Stimulated activated naive CD8-positive, alpha-beta T cell treated with anti-CD3 and anti-CD28 coated beads, Interleukin-15, amount 100 ng/mL, for 72 hours (primary cell): ENCODE measurements around the gene AP4E1.
"Not testable (repeated sequence)": the region's sequence is repeated elsewhere in the genome, so short reads cannot be mapped to it uniquely, and the experiment has no call there.

Source experiments
- ATAC-seq: fragments of 150-1000 bp; cut with Tn5 transposase; 2 replicates; pipeline ENCODE4 v1.10.0; 2021; ENCODE audit warnings: mild to moderate bottlenecking, moderate library complexity
- DNase-seq, 2 donors: peaks; one replicate each; pipeline ENCODE4 v3.0.0; 2021 to 2022
- H3K27ac Mint-ChIP-seq, 2 donors: one replicate each; pipeline ENCODE4 v1.8.0; 2022; ENCODE audit warnings: mild to moderate bottlenecking in 2 of 2, mixed read lengths in 2 of 2, moderate library complexity in 2 of 2
- H3K27me3 Mint-ChIP-seq: one replicate; pipeline ENCODE4 v1.8.0; 2022; ENCODE audit warnings: mixed read lengths
- H3K4me1 Mint-ChIP-seq: one replicate; pipeline ENCODE4 v1.8.0; 2022; ENCODE audit warnings: mild to moderate bottlenecking, mixed read lengths
- H3K4me3 Mint-ChIP-seq, 2 donors: one replicate each; pipeline ENCODE4 v1.8.0; 2022; ENCODE audit warnings: mild to moderate bottlenecking in 2 of 2, mixed read lengths in 2 of 2, moderate library complexity in 1 of 2
- H3K9me3 Mint-ChIP-seq, 2 donors: one replicate each; pipeline ENCODE4 v1.8.0; 2022; ENCODE audit warnings: mixed read lengths in 2 of 2

The AP4E1 gene

DNA sequence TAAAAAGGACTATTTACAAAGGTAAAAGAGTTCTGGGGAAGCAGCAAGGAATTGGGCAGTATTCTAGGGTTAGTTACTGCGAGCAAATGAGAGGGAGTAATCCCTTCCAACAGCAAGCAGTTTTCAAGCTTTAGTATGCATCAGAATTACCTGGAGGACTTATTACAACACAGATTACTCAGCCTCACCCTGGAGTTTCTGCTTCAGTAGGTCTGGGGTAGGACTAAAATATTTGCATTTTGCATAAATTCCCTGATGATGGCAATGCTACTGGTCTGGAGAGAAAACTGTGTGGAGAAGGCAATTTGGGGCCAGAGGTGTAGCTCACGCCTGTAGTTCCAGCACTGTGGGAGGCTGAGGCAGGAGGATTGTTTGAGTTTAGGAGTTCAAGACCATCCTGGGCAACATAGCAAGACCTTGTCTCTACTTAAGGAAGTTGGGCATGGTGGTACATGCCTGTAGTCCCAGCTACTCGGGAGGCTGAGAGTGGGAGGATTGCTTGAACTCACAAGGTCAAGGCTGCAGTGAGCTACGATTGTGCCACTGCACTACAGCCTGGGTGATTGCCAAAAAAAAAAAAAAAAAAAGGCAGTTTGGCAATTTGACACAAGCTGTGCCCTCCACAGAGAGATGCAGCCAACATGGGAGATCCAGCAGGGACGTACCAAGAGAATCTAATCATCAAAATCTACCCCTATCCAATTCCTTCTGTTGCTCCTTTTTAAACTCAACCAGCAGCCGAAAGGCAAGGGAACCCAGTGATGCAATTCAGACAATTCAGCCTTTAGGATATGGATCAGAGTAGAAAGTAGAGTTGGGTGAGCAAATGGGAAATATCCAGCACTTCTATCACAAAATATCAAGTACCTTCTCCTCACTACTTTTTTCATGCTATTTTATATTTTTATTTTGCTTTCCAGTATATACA is 27.1 kb upstream of the AP4E1 start:
- Mint-ChIP-seq H3K27me3 (no peaks in the 10 kb centered on the region), H3K27ac (peak overlapping the region; percentile 100), H3K4me3 (peak overlapping the region; percentile 66 to 77), H3K9me3 (no peaks in the 10 kb centered on the region), H3K4me1 (peaks cover 96% of the 10 kb centered on the region)
- DNase-seq (peak; percentile 31 to 36), ATAC-seq (peak; percentile 27)

DNA sequence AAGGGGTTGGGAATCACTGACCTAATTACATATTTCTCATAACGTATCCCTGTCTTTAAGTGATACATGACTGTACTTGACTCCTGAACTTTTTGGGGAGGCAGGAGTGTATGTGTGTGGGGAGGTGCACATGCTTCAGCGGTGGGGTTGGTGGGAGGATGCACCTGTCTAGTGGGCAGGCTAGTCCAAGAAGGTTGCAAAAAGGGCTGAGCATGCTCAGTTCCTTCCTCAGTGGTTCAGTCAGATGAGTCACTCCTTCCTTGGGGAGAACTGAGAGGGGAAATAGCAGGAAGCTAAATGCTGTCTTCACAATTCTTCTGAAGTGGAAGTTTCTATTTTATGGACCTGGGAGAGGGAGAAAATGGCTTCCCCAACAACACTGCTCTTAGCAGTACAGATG is 24.6 kb upstream of the AP4E1 start:
- no peaks in the 10 kb centered on the region for H3K27me3 Mint-ChIP-seq
- H3K9me3 Mint-ChIP-seq, result no peaks in the 10 kb centered on the region
- no peak for ATAC-seq
- peaks cover 95% of the 10 kb centered on the region for H3K4me1 Mint-ChIP-seq
- H3K4me3 Mint-ChIP-seq, result peak overlapping the region; percentile 24 to 29
- H3K27ac Mint-ChIP-seq, result peak overlapping the region; percentile 42 to 85
- peak in 1 of 2 donors; percentile 16 for DNase-seq

DNA sequence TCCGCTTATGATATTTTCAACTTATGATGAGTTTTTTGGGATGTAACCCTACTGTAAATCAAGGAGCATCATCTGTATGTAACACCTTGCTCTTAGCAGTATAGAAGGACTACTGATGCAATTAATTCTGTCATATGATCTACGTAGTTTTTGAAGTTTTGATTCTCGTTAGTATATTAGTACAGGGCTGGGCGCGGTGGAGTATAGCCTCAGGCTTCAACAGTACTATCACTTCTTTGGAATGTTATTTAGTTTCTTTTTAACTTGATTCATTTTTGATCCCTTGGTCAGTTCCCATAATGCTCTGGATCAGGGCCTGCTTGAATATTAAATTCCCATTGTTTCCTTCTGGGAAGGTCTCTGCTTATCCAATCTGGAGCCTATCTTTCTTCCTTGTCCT is 23.9 kb upstream of the AP4E1 start:
- H3K4me1 Mint-ChIP-seq, result peaks cover 94% of the 10 kb centered on the region
- peak overlapping the region in 1 of 2 donors; percentile 83 for H3K27ac Mint-ChIP-seq

DNA sequence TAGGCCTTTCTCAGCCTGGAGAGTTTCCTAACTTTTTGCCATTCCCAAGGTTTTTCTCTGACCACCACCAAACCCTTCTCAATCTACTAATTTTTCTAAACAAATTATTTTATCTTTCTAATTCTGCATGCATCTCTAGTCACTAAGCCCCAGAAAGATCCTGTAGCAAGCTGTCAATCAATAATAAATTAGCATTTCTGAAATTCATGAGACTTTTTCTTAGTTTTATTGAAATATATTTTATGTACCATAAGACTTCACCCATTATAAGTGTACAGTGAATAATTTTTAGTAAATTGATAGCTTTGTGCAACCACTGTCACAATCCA is 22.4 kb upstream of the AP4E1 start:
- H3K27ac Mint-ChIP-seq, result peak overlapping the region; percentile 83 to 99
- H3K4me1 Mint-ChIP-seq, result peaks cover 78% of the 10 kb centered on the region
- H3K9me3 Mint-ChIP-seq, result no peaks in the 10 kb centered on the region
- ATAC-seq (no peak), DNase-seq (no peak)
- H3K4me3 Mint-ChIP-seq, result peak overlapping the region; percentile 64 to 80
- H3K27me3 Mint-ChIP-seq, result no peaks in the 10 kb centered on the region

More for the DNA sequence above, 23.9 kb upstream of the AP4E1 start:
- no peak for DNase-seq
- ATAC-seq, result no peak
- Mint-ChIP-seq H3K4me3 (peak overlapping the region in 1 of 2 donors; percentile 5), H3K27me3 (no peaks in the 10 kb centered on the region), H3K9me3 (no peaks in the 10 kb centered on the region)

DNA sequence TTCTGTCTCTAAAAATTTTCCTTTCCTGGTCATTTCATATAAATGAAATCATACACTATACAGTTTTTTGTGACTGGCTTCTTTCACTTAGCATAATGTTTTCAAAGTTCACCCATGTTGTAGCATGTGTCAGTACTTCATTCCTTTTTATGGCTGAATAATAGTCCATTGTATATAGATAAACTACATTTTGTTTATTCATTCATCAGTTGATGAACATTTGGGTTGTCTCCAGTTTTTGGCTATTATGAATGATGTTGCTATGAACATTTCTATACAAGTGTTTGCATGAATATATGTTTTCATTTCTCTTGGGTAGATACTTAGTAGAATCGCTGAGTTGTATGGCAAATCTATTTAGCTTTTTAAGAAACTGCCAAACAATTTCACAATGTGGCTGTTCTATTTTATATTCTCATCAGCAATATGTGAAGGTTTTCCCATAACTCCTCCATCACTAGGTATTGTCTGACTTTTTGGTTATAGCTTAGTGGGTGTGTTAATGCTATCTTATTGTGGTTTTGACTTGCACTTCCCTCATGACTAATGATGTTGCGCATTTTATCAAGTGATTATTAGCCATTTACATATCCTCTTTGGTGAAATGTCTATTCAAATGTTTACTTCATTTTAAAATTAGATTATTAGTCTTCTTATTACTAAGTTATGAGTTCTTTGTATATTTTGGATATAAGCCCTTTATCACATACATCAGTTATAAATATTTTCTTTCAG is 21.7 kb upstream of the AP4E1 start:
- H3K9me3 Mint-ChIP-seq, result no peaks in the 10 kb centered on the region
- no peaks in the 10 kb centered on the region for H3K27me3 Mint-ChIP-seq
- peaks cover 71% of the 10 kb centered on the region for H3K4me1 Mint-ChIP-seq
- DNase-seq (no peak), ATAC-seq (no peak)
- H3K27ac Mint-ChIP-seq, result no peak overlapping the region
- no peak overlapping the region for H3K4me3 Mint-ChIP-seq

DNA sequence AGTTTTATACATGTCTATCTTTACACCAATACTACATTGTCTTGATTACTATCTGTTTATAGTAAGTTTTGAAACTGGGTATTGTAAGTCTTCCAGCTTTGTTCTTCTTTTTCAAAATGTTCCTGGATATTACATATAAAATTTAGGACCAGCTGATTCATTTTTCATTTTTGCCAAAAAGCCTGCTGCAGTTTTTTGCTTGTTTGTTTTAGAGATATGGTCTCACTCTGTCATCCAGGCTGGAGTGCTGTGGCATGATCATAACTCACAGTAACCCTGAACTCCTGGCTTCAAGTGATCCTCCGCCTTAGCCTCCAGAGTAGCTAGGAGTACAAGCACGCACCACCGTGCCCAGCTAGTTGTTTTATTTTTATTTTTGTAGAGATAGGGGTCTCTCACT is 20.4 kb upstream of the AP4E1 start:
- Mint-ChIP-seq H3K27me3 (no peaks in the 10 kb centered on the region), H3K9me3 (peaks cover 7 to 10% of the 10 kb centered on the region in 2 donors), H3K4me3 (no peak overlapping the region)

DNA sequence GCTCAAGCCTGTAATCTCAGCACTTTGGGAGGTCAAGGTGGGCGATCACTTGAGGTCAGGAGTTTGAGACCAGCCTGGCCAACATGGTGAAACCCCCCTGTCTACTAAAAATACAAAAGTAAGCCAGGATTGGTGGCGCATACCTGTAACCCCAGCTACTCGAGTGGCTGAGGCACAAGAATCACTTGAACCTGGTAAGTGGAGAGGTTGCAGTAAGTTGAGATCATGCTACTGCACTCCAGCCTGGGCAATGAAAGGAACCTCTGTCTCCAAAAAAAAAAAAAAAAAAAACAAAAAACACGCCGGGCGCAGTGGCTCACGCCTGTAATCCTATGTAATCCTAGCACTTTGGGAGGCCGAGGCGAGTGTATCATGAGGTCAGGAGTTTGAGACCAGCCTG is 18.9 kb upstream of the AP4E1 start:
- Mint-ChIP-seq H3K4me1 (peaks cover 48% of the 10 kb centered on the region), H3K27ac (no peak overlapping the region), H3K4me3 (no peak overlapping the region), H3K9me3 (peaks cover 14 to 25% of the 10 kb centered on the region in 2 donors), H3K27me3 (no peaks in the 10 kb centered on the region)
- no peak for ATAC-seq
- DNase-seq, result no peak

More for the DNA sequence above, 20.4 kb upstream of the AP4E1 start:
- ATAC-seq (no peak), DNase-seq (no peak)
- H3K27ac Mint-ChIP-seq, result no peak overlapping the region
- H3K4me1 Mint-ChIP-seq, result peaks cover 63% of the 10 kb centered on the region

DNA sequence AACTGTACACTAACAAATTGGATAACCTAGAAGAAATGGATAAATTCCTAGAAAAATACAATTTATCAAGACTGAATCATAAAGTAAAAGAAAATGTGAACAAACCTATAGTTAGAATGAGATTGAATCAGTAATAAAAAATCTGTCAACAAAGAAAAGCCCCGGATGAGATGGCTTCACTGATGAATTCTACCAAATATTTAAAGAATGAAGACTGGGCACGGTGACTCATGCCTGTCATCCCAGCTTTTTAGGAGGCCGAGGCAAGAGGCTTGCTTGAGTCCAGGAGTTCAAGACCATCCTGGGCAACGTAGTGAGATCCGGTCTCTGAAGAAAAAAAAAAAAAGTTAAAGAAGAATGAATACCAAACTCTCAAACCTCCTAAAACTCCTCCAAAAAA is 17.7 kb upstream of the AP4E1 start:
- Mint-ChIP-seq H3K4me1 (peaks cover 36% of the 10 kb centered on the region), H3K27ac (no peak overlapping the region), H3K4me3 (no peak overlapping the region), H3K9me3 (peaks cover 14 to 27% of the 10 kb centered on the region in 2 donors), H3K27me3 (no peaks in the 10 kb centered on the region)
- DNase-seq (no peak), ATAC-seq (no peak)

DNA sequence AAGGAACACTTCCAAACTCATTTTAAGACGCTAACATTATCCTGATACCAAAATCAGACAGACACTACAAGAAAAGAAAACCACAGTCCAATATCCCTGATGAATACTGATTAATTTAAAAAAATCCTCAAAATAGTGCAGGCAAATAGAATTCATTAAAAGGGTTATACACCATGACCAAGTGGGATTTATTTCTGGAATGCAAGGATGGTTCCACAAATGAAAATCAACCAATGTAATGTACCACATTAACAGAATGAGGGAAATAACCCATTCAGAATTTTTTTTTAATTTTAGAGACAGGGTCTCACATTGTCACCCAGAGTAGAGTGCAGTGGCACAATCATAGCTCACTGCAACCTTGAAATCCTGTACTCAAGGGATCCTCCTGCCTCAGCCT is 17.3 kb upstream of the AP4E1 start:
- no peak for ATAC-seq
- Mint-ChIP-seq H3K4me3 (no peak overlapping the region), H3K27ac (no peak overlapping the region), H3K4me1 (peaks cover 32% of the 10 kb centered on the region), H3K27me3 (no peaks in the 10 kb centered on the region), H3K9me3 (peaks cover 14 to 27% of the 10 kb centered on the region in 2 donors)
- DNase-seq, result no peak

DNA sequence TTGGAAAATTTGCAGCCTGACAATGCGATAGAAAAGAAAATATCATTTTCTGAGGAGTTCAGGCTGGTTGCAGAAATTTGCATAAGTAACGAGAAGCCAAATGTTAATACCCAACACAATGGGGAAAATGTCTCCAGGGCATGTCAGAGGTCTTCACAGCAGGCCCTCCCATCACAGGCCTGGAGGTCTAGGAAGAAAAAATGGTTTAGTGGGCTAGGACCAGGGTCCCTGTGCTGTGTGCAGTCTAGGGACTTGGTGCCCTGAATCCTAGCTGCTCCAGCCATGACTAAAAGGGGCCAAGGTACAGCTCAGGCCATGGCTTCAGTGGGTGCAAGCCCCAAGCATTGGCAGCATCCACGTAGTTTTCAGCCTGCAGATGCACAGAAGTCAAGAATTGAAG is 14.5 kb upstream of the AP4E1 start:
- Mint-ChIP-seq H3K27me3 (no peaks in the 10 kb centered on the region), H3K4me3 (no peak overlapping the region), H3K27ac (no peak overlapping the region), H3K4me1 (peaks cover 5% of the 10 kb centered on the region), H3K9me3 (peaks cover 14 to 27% of the 10 kb centered on the region in 2 donors)
- DNase-seq (no peak), ATAC-seq (no peak)

DNA sequence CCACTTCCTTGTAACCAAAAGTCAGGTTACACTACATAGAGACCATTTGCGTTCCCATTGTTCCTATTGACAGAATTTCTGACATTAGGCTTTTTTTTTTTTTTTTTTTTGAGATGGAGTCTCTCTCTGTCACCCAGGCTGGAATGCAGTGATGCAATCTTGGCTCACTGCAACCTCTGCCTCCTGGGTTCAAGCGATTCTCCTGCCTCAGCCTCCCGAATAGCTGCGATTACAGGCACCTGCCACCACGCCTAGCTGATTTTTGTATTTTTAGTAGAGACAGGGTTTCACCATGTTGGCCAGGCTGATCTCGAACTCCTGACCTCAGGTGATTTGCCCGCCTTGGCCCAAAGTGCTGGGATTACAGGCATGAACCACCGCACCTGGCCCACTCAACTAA is 7.1 kb upstream of the AP4E1 start:
- H3K9me3 Mint-ChIP-seq, H3K27ac Mint-ChIP-seq, H3K27me3 Mint-ChIP-seq, ATAC-seq, H3K4me3 Mint-ChIP-seq, DNase-seq, H3K4me1 Mint-ChIP-seq: not testable (repeated sequence)

DNA sequence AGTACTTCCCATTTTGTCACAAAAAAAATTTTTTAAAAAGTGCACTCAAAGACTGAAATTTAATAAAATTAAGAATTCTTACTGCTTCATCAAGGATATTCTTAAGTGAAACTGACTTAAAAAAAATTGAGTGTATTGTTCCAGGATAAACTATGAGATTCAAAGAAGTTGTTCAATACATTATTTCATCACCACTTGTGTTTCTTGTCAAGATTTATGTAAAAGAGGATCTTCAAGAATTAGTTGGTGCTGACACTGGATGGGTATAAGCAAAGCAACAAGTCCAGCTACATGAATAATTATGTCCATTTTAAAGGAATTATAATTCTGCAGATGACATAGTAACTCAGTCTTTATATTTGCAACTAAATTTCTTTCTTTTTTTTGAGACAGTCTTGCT is 4.3 kb upstream of the AP4E1 start:
- no peak overlapping the region for H3K4me3 Mint-ChIP-seq
- no peaks in the 10 kb centered on the region for H3K9me3 Mint-ChIP-seq
- H3K27ac Mint-ChIP-seq, result no peak overlapping the region
- ATAC-seq, result no peak
- DNase-seq, result no peak
- no peaks in the 10 kb centered on the region for H3K27me3 Mint-ChIP-seq
- H3K4me1 Mint-ChIP-seq, result peaks cover 6% of the 10 kb centered on the region

DNA sequence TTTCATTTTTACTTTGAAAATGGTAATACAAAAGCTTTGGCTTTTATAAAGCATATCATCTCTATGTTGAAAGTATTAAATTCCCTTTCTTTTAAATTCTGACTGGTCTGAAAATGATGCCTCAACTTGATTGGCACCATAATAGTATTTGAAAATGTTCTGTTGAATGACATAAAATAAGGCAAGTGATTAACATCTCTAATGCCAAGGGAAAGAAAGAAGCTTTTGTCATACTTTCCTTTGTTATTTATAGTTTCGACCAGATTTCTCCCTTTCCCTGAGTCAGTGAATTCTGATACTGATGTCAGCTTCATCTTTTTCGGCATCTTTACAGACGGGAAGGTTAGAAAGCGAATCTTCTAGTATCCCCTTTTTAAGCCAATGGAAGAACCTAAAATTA is 3.4 kb upstream of the AP4E1 start:
- no peak overlapping the region for H3K4me3 Mint-ChIP-seq
- no peak for ATAC-seq

DNA sequence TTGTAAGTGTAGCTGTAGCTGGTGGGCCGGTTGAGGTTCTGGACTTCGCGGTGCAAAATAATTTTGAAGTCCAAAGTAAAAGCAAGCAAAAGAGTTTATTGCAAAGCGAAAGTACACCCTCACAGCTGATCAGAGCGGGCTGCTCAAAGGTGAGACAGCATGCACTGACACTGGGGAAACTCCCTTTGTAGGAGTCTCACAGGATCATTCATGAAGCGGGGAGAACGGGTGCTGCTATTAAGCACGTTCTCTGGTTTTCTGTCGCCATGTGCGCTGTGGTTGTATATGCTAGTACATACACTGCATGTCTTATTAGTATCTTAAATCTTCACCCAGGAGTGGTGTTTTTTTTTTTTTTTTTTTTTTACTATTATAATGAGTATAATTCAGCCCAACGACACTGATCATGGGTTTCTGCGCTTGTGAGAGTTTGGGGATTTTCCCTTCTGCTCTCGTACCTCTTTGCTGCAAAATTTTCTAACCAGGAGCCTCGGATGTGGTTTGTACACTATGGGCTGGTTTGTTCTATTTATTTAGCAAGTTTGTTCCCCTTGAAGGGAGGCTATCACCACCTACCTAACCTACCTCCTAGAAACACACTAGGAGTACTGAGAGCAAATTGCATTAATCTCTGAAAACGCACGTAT is 1.4 kb upstream of the AP4E1 start:
- Mint-ChIP-seq H3K27me3 (no peaks in the 10 kb centered on the region), H3K27ac (peak overlapping the region; percentile 100), H3K4me3 (peak overlapping the region; percentile 90 to 95), H3K9me3 (no peaks in the 10 kb centered on the region), H3K4me1 (peaks cover 22% of the 10 kb centered on the region)
- ATAC-seq (peak; percentile 85), DNase-seq (peak; percentile 80 to 93)

More for the DNA sequence above, 3.4 kb upstream of the AP4E1 start:
- DNase-seq, result no peak
- peaks cover 9% of the 10 kb centered on the region for H3K4me1 Mint-ChIP-seq
- H3K9me3 Mint-ChIP-seq, result no peaks in the 10 kb centered on the region
- no peaks in the 10 kb centered on the region for H3K27me3 Mint-ChIP-seq
- peak overlapping the region in 1 of 2 donors; percentile 25 for H3K27ac Mint-ChIP-seq

DNA sequence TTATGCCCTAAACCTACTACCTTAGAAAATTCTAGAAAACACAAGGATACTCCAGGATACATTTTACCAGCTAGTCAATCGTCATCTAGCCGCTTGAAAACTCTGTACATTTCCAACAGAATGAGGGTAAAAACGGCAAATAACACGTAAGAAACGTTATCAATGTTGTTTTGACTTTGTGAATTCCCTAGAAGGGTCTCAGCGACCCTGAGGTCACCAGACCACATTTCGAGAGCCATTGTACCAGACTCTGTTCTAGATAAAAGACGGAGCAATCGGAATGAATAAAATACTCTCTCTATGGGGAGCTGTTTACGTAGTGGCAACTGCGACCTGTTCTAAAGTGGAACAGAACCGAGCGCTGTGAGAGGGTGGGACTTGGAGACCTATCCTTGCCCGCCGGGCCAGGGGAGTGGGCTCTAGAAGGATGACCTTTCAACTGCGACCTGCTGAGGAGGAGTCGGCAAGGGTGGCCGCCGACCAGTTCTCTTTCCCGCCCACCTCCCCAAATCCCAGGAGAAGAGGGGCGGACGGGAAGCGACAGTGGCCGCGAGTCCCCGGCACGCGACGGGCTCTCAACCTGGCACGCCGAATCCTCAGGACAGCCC is 778 bp upstream of the AP4E1 start:
- Mint-ChIP-seq H3K4me1 (peaks cover 19% of the 10 kb centered on the region), H3K9me3 (no peaks in the 10 kb centered on the region), H3K27me3 (no peaks in the 10 kb centered on the region), H3K4me3 (peak overlapping the region; percentile 90 to 95), H3K27ac (peak overlapping the region; percentile 100)
- peak; percentile 65 for ATAC-seq
- DNase-seq, result peak in 1 of 2 donors; percentile 76
